Adrenal gland (tissue), 12 donors: ENCODE data around the gene KIR2DL3. TPM values are rescaled to one million over a fixed set of nuclear protein-coding genes. Genes with fewer than 3 reads are reported as not detected.
"Not testable (repeated sequence)": the region's sequence is repeated elsewhere in the genome, so short reads cannot be mapped to it uniquely, and the experiment has no call there.

Experiments used
- DNase-seq, 7 donors: peaks; one replicate each; pipeline ENCODE4 v3.0.0-alpha.2; 2019 to 2020
- H3K27ac ChIP-seq, 5 donors: fragments of 200-600 bp; sonication (generic) in 4 of 5; 1 replicate in 3 of 5; 2 replicates in 2 of 5; pipeline versions ENCODE4 v1.5.1 to v1.8.0; 2016 to 2020; ENCODE audit warnings: mild to moderate bottlenecking in 1 of 5
- H3K27me3 ChIP-seq: fragments of 200-600 bp; 2 replicates; pipeline ENCODE4 v1.8.0; 2021
- H3K36me3 ChIP-seq, 2 donors: fragments of 200-600 bp; replicated peaks in 1 of 2; 1 replicate in 1 of 2; 2 replicates in 1 of 2; pipeline versions ENCODE4 v1.5.1 to v1.8.0; 2018 to 2022
- H3K4me1 ChIP-seq, 2 donors: fragments of 200-600 bp; replicated peaks in 1 of 2; 1 replicate in 1 of 2; 2 replicates in 1 of 2; pipeline versions ENCODE4 v1.5.1 to v1.8.0; 2018 to 2021
- H3K4me3 ChIP-seq, 4 donors: fragments of 200-600 bp; sonication (generic) in 3 of 4; one replicate each; pipeline ENCODE4 v1.5.1; 2016 to 2018
- H3K9me3 ChIP-seq, 3 donors: fragments of 200-600 bp; sonication (generic) in 1 of 3; replicated peaks in 1 of 3; 1 replicate in 2 of 3; 2 replicates in 1 of 3; pipeline versions ENCODE4 v1.5.1 to v1.8.0; 2016 to 2021
- POLR2A ChIP-seq, 2 donors: fragments of 450-650 bp; IDR thresholded peaks; one replicate each; pipeline ENCODE4 v1.6.1; 2017; ENCODE audit warnings: antibody characterized with exemption in 2 of 2, mild to moderate bottlenecking in 2 of 2, moderate library complexity in 1 of 2
- WGBS, 4 donors: extraction: QIAGEN DNeasy Blood & Tissue Kit in 2 of 4; methylation state at CpG; one replicate each; pipeline versions ENCODE4 v1.1.5 to v1.1.7; 2013 to 2017; 5-methylcytosine and 5-hydroxymethylcytosine counted together
- intact Hi-C, 2 donors: fragments of 100-400 bp; cut with DNase I; formaldehyde crosslinking; loops; one replicate each; pipeline versions ENCODE4 v1.14.1 to v1.15.0; 2022 to 2023
- polyA plus RNA-seq, 3 donors: library from polyadenylated mRNA; stranded (reverse); fragments of 200-250 nt in 2 of 3; fragments of 350-450 nt in 1 of 3; fragmentation: Illumina TruSeq in 1 of 3; extraction: RNeasy Lipid Tissue Mini Kit (QIAGEN cat#74804) in 1 of 3; gene quantifications; one replicate each; pipeline ENCODE4 v1.2.3, GENCODE V29; 2013 to 2014
- total RNA-seq, 9 donors: library from RNA; depleted of rRNA in 4 of 9; stranded (reverse); fragments of >200 nt in 4 of 9; fragments of 120-200 nt in 1 of 9; fragmentation: NEBNext Ultra II Directional in 1 of 9; extraction: Animal tissue kit (Norgen Biotek cat#: 25700) in 1 of 9; gene quantifications; one replicate each; pipeline versions ENCODE4 v1.1.0 to v1.2.4, GENCODE V29; 2013 to 2023
- TF ChIP-seq, protein P1 (sequence below), 6 experiments: fragments of 450-650 bp in 4 of 6; fragments of 200-600 bp in 2 of 6; sonication (generic) in 1 of 6; IDR thresholded peaks; 1 replicate in 5 of 6; 2 replicates in 1 of 6; pipeline versions ENCODE4 v1.5.1 to v1.8.0; 2016 to 2021; ENCODE audit warnings: antibody characterized with exemption in 6 of 6, mild to moderate bottlenecking in 2 of 6, moderate library complexity in 1 of 6
- donor health status: healthy with polysubstance abuse.
- donor health status: Bipolar disorder and iron deficiency.
- donor health status: DM: yes; HTN: yes; CAD: no.
- donor health status: DM: no; HTN: no; CAD: no.
- donor health status: DM: no; HTN: no; CAD: no.
- donor health status: DM: yes; HTN: yes; CAD: no.

Gene KIR2DL3
- total and polyA plus RNA-seq, 12 donors: 0.24 to 0.28 TPM; not detected in 10

GRCh38 chr19:54696117-54696548 is 42.2 kb upstream of the KIR2DL3 start:
- Histone ChIP-seq H3K4me3 (no peak overlapping the region), H3K9me3 (no peaks in the 10 kb centered on the region), H3K27ac (no peak overlapping the region), H3K36me3 (no peaks in the 10 kb centered on the region), H3K4me1 (no peaks in the 10 kb centered on the region), H3K27me3 (peaks cover 5% of the 10 kb centered on the region)
- DNase-seq: no peak
- intact Hi-C loops: no loop called here
- WGBS, 4 donors: 49 to 93% (median 69%) methylated on average over 2 to 8 of the region's 8 CpGs
- TF ChIP-seq, protein P1, sequence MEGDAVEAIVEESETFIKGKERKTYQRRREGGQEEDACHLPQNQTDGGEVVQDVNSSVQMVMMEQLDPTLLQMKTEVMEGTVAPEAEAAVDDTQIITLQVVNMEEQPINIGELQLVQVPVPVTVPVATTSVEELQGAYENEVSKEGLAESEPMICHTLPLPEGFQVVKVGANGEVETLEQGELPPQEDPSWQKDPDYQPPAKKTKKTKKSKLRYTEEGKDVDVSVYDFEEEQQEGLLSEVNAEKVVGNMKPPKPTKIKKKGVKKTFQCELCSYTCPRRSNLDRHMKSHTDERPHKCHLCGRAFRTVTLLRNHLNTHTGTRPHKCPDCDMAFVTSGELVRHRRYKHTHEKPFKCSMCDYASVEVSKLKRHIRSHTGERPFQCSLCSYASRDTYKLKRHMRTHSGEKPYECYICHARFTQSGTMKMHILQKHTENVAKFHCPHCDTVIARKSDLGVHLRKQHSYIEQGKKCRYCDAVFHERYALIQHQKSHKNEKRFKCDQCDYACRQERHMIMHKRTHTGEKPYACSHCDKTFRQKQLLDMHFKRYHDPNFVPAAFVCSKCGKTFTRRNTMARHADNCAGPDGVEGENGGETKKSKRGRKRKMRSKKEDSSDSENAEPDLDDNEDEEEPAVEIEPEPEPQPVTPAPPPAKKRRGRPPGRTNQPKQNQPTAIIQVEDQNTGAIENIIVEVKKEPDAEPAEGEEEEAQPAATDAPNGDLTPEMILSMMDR (IDR thresholded peaks at IDR 0.05): no peak
- TF ChIP-seq POLR2A (IDR thresholded peaks at IDR 0.05): no peak

GRCh38 chr19:54696766-54697165 is 41.5 kb upstream of the KIR2DL3 start:
- Histone ChIP-seq H3K36me3 (no peaks in the 10 kb centered on the region), H3K27me3 (peaks cover 5% of the 10 kb centered on the region), H3K27ac (no peak overlapping the region), H3K4me1 (no peaks in the 10 kb centered on the region), H3K4me3 (no peak overlapping the region), H3K9me3 (no peaks in the 10 kb centered on the region)
- DNase-seq: no peak
- intact Hi-C loops: no loop called here
- no peak for TF ChIP-seq POLR2A (IDR thresholded peaks at IDR 0.05)
- TF ChIP-seq, protein P1 (IDR thresholded peaks at IDR 0.05): no peak
- 0 to 50% (median 25%) methylated on average over 1 to 2 of the region's 2 CpGs; no CpG with 5 or more reads in 1 of the 4 donors for WGBS, 4 donors

DNA sequence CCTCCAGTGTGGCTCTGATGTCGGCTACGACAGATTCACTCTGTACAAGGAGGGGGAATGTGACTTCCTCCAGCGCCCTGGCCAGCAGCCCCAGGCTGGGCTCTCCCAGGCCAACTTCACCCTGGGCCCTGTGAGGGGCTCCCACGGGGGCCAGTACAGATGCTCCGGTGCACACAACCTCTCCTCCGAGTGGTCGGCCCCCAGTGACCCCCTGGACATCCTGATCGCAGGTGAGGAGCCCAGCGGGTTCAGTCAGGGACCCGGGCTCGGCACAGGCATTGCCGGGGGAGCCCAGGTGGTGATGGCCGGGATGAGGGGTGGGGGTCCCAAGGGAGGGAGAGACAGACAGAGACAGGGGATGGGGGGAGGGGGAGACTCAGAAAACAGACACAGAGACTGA is 40.6 kb upstream of the KIR2DL3 start:
- H3K27ac ChIP-seq, H3K9me3 ChIP-seq, H3K4me1 ChIP-seq, intact Hi-C loops, H3K4me3 ChIP-seq, H3K36me3 ChIP-seq, H3K27me3 ChIP-seq, DNase-seq: not testable (repeated sequence)
- WGBS, 4 donors: 65 to 84% (median 79%) methylated on average over 3 to 13 of the region's 13 CpGs

DNA sequence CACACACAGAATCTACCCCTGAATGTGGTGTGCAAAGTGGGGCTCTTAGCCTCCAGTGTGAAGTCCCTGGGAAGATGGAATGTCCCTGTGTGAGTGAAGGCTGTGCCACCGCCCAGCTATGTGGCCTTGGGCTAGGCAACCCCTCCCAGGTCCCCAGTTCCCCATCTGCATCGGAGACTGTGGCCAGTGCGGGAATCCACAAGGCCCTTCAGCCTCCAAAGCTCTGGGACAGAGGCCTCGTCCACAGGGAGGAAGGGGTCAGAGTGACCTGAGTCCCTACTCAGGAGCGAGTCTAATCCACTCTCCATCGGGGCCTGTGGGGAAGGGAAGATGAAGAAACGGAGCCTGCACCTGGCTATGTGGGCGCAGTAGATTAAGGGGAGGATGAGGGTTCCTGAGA is 33.4 kb upstream of the KIR2DL3 start:
- no peaks in the 10 kb centered on the region for H3K36me3 ChIP-seq
- H3K9me3 ChIP-seq: no peaks in the 10 kb centered on the region
- TF ChIP-seq POLR2A (IDR thresholded peaks at IDR 0.05): no peak
- no peaks in the 10 kb centered on the region for H3K27me3 ChIP-seq
- H3K4me1 ChIP-seq: no peaks in the 10 kb centered on the region
- intact Hi-C loops: no loop called here
- no peak for DNase-seq
- 67 to 77% (median 74%) methylated on average over 7 to 8 of the region's 8 CpGs for WGBS, 4 donors
- H3K27ac ChIP-seq: no peak overlapping the region
- no peak overlapping the region for H3K4me3 ChIP-seq

DNA sequence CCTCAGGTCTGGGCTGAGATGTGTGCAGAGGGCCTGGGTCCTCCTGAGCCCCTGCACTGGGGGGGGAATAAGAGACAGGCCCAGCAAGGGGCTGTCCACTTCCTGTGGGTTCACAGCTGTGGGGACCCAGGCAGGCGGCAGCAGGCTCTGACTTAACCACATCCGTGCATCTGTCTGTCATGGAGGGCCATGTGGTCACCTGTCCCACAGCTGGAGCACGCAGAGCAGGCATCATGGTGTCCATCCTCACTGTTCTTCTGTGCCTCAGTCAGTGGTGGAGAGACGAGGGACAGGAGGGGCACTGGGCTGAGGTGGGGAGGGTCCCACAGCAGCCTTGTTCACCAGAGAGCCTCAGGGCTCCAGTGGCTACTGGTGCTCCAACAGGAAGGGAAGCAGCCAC is 30.4 kb upstream of the KIR2DL3 start:
- H3K4me3 ChIP-seq: no peak overlapping the region
- H3K9me3 ChIP-seq: no peaks in the 10 kb centered on the region
- no peak overlapping the region for H3K27ac ChIP-seq
- no peak for DNase-seq
- H3K4me1 ChIP-seq: no peaks in the 10 kb centered on the region
- no peaks in the 10 kb centered on the region for H3K27me3 ChIP-seq
- intact Hi-C loops: no loop called here
- H3K36me3 ChIP-seq: no peaks in the 10 kb centered on the region
- WGBS, 4 donors: 54 to 65% (median 59%) methylated on average over 1 to 4 of the region's 4 CpGs
- TF ChIP-seq, protein P1 (IDR thresholded peaks at IDR 0.05): no peak
- TF ChIP-seq POLR2A (IDR thresholded peaks at IDR 0.05): no peak
